ENCODE data around the gene AKR1D1. TPM values are rescaled to one million over a fixed set of nuclear protein-coding genes. Genes with fewer than 3 reads are reported as not detected.

Gene AKR1D1
- total and polyA plus RNA-seq, 2 of the 13 experiments (the other 11 are each of a cell fraction or from before 2014, with no cell fraction given): 6.9 to 37.0 TPM

GRCh38 chr7:138097064-138097741 lies 20.9 kb downstream of the AKR1D1 start (continued):
- TF ChIP-seq ZNF574 (CRISPR knock-in tag; IDR thresholded peaks at IDR 0.05) (no peak), KLF13 (CRISPR knock-in tag; IDR thresholded peaks at IDR 0.05) (no peak), FIP1L1 (IDR thresholded peaks at IDR 0.05; ENCODE audit: borderline replicate concordance, insufficient read depth, low read depth, low read length) (no peak), TBL1XR1 (IDR thresholded peaks at IDR 0.05; ENCODE audit: borderline replicate concordance, low read length, partially characterized antibody) (no peak), NFIC (IDR thresholded peaks at IDR 0.05; ENCODE audit: low read length) (0 out of 2 replicates have a peak, but pooled peaks have one; percentile 3), ZNF30 (CRISPR knock-in tag; IDR thresholded peaks at IDR 0.05) (no peak), FUBP1 (CRISPR knock-in tag; IDR thresholded peaks at IDR 0.05; ENCODE audit: borderline replicate concordance) (no peak), RCOR2 (CRISPR knock-in tag; IDR thresholded peaks at IDR 0.05) (peak; percentile 73; the same call in 1 of the 2 replicates), ZNF275 (CRISPR knock-in tag; IDR thresholded peaks at IDR 0.05; ENCODE audit: borderline replicate concordance) (no peak), ZNF597 (CRISPR knock-in tag; IDR thresholded peaks at IDR 0.05) (no peak), ZNF547 (CRISPR knock-in tag; IDR thresholded peaks at IDR 0.05) (no peak), JUNB (CRISPR knock-in tag; IDR thresholded peaks at IDR 0.05; ENCODE audit: borderline replicate concordance) (no peak), TSC22D2 (CRISPR knock-in tag; IDR thresholded peaks at IDR 0.05; ENCODE audit: borderline replicate concordance) (no peak), CENPBD1 (CRISPR knock-in tag; IDR thresholded peaks at IDR 0.05; ENCODE audit: borderline replicate concordance, low read depth) (no peak), ZBTB8A (CRISPR knock-in tag; IDR thresholded peaks at IDR 0.05; ENCODE audit: borderline replicate concordance, low read depth) (no peak), ZNF180 (CRISPR knock-in tag; IDR thresholded peaks at IDR 0.05; ENCODE audit: borderline replicate concordance, low read depth) (no peak), IRF9 (CRISPR knock-in tag; IDR thresholded peaks at IDR 0.05; ENCODE audit: borderline replicate concordance) (no peak), XBP1 (CRISPR knock-in tag; IDR thresholded peaks at IDR 0.05) (no peak), SPEN (CRISPR knock-in tag; IDR thresholded peaks at IDR 0.05; ENCODE audit: low read depth) (no peak), JDP2 (CRISPR knock-in tag; IDR thresholded peaks at IDR 0.05; ENCODE audit: borderline replicate concordance) (no peak), HMGA1 (CRISPR knock-in tag; conservative IDR thresholded peaks at IDR 0.05) (no peak)

All from HepG2 (cell line).